Measurements from ENCODE around the gene CPNE9.
"Not testable (repeated sequence)": the region's sequence is repeated elsewhere in the genome, so short reads cannot be mapped to it uniquely, and the experiment has no call there.

CPNE9 gene

GRCh38 chr3:9748031-9748430, 44.4 kb downstream of the CPNE9 start:
- no peak for DNase-seq (ENCODE audit: low read depth)

GRCh38 chr3:9749296-9749644, 45.6 kb downstream of the CPNE9 start:
- no peak for DNase-seq (ENCODE audit: low read depth)

- peak; percentile 97 for DNase-seq (ENCODE audit: low read depth)
These were observed 46.3 kb downstream of the CPNE9 start, which contains the start of gene OGG1 for GRCh38 chr3:9749645-9750555. Gene OGG1, plus strand, starts transcription at chr3:9749952. Its CDS starts 335 bp downstream, at chr3:9750287.

GRCh38 chr3:9750556-9751411, 47.2 kb downstream of the CPNE9 start:
- no peak for DNase-seq (ENCODE audit: low read depth)

GRCh38 chr3:9754678-9755077, 51.0 kb downstream of the CPNE9 start:
- no peak for DNase-seq (ENCODE audit: low read depth)

GRCh38 chr3:9757427-9757826, 53.8 kb downstream of the CPNE9 start:
- DNase-seq (ENCODE audit: low read depth): no peak

GRCh38 chr3:9760779-9761505, 57.3 kb downstream of the CPNE9 start:
- DNase-seq (ENCODE audit: low read depth): no peak

GRCh38 chr3:9761919-9762318, 58.3 kb downstream of the CPNE9 start:
- no peak for DNase-seq (ENCODE audit: low read depth)

DNA sequence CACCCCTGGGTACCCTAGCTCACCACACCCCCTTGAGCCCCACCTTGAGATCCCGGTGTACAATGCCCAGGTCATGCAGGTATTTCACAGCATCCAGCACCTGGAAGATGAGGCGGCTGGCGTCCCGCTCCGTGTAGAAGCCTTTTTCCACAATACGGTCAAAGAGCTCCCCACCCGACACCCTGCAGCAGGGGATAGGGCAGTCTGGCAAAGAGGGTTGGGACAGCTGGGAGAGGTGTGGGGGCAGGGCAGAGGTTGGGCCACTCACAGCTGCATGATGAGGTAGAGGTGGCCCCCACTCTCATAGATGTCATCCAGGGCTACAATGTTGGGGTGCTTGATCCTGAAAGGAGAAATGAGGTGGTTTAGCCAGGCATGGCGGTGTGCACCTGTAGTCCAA, 59.2 kb downstream of the CPNE9 start:
- DNase-seq (ENCODE audit: low read depth): no peak

- DNase-seq (ENCODE audit: low read depth): no peak
These were observed 62.2 kb downstream of the CPNE9 start for GRCh38 chr3:9765865-9766264.

GRCh38 chr3:9767418-9767817, 63.8 kb downstream of the CPNE9 start:
- no peak for DNase-seq (ENCODE audit: low read depth)

GRCh38 chr3:9768141-9768775, 64.6 kb downstream of the CPNE9 start:
- DNase-seq (ENCODE audit: low read depth): no peak

DNA sequence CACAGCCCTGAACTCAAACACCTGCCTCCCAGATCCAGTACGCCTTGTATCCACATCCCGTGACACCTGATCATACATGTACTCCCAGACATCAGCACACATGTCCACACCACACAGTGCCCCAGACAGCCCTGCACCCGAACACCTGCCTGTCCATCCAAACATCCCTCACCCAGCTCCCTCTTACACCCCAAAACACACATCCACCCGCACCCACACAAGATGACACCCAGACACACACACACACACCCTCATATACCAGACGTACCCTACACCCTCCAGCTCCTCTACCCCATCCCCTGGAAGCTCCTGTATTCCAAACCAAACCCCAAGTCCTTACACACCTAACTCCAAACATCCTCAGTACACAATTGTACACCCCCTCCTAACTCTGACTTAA, 65.4 kb downstream of the CPNE9 start:
- DNase-seq (ENCODE audit: low read depth): no peak

- DNase-seq (ENCODE audit: low read depth): peak; percentile 42
These were observed 66.0 kb downstream of the CPNE9 start, which contains the start of gene CAMK1 for GRCh38 chr3:9769426-9770275. Gene CAMK1, minus strand, starts transcription at chr3:9769947. Its CDS starts 2,198 bp downstream, at chr3:9767749.

DNA sequence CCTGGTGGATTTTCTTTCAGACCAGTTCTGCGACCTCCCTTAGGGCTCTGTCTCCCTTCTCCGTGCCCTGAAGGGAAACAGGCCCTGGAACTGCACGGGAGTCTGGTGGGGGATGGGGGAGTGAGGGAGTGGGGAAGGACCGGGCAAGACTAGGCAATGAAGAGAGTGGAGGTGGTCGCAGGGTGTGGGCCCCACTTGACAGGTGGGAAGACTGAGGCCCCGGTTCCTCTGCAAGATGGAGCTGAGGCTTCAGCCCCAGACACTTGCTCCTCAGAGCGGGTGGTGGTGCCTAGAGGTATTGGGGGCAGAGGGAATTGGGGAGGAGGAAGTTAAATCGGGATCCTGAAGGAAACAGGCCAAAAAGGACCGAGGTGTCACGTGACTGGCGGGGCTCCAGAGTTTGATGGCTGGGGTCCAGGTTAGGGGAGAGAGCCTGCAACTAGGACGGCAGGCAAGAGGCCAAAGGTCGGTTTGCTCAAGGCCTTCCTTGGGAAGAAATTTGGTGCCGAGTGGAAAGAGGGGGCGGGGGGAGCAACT, 66.7 kb downstream of the CPNE9 start:
- no peak for DNase-seq (ENCODE audit: low read depth)

DNA sequence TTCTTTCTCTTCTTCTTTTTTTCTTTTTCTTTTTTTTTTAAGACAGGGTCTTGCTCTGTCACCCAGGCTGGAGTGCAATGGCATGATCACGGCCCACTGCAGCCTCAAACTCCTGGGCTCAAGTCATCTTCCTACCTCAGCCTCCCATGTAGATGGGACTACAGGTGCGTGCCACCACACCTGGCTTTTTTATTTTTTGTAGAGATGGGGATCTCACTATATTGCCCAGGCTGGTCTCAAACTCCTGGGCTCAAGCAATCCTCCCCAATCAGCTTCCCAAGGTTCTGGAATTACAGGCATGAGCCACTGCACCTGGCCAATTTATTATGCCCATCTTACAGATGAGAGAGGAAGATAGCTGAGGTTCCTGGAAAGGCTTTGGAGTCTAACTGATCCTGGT, 67.4 kb downstream of the CPNE9 start:
- DNase-seq (ENCODE audit: low read depth): not testable (repeated sequence)

DNA sequence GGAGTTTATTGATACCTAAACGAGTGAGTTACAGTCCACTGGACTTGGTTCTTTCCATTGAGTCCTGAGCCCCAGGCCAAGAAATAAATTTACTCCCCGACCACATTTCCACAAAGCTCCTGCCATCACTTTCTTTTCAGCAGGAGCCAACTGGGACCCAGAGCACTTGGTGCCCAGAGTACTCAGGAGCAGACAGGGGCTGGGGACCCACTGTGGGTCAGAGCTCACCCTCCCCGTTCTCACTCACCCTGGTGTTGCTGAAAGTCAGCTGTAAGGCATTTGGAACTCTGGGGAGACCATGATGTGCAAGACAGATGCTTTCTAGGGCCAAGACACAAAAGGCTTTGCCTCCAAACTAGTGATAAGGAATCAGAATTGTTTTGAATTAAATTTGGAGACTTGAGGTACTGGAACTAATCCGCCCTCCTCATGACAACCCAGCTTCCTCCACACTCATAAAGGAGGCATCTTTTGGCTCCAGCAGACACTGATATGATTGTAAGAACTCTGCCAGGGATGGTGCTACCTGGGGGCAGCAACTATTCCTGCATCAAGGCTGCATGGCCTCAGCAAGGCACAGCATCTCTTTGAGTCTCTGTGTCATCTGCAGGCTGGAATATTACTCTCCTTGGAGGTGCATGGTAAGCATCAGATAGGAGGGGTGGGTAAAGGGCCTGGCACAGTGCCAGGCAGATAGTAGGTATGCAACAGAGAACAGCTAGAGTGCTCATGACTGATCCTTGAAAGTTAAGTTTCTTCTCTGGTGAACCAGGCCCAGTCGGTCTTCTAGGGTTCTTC, 73.5 kb downstream of the CPNE9 start:
- no peak for DNase-seq (ENCODE audit: low read depth)

- DNase-seq (ENCODE audit: low read depth): no peak
These were observed 74.0 kb downstream of the CPNE9 start for GRCh38 chr3:9777694-9778021.

- peak; percentile 65 for DNase-seq (ENCODE audit: low read depth)
These were observed 74.8 kb downstream of the CPNE9 start for GRCh38 chr3:9778143-9779074.
